ENCODE measurements around the gene CFAP53. TPM values are rescaled to one million over a fixed set of nuclear protein-coding genes. Genes with fewer than 3 reads are reported as not detected.

The CFAP53 gene
- total RNA-seq, 1 donor from 2014 or later = 0.11 TPM

DNA sequence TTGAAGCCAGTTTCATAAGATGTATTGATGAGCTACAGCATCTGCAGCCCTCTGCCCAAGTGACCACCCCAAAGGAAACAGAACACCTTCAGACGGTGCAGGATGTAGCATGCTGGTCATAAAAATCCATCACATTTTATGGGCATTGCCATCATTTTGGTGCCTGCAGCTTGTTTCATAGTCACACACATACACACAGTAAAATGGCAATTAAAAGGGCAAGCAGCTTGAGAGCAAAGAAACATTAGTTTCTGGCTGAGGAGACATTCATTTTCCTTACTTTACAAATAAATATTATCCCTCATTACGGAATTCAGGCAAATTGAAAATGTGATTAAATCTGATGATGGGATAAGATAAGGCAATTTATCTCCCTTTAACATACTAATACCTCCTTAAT, 84.7 kb downstream of the CFAP53 start:
- intact Hi-C loops (cut with DNase I) = no loop called here
- ATAC-seq (ENCODE audit: poor library complexity) = no peak
- DNase-seq = no peak

DNA sequence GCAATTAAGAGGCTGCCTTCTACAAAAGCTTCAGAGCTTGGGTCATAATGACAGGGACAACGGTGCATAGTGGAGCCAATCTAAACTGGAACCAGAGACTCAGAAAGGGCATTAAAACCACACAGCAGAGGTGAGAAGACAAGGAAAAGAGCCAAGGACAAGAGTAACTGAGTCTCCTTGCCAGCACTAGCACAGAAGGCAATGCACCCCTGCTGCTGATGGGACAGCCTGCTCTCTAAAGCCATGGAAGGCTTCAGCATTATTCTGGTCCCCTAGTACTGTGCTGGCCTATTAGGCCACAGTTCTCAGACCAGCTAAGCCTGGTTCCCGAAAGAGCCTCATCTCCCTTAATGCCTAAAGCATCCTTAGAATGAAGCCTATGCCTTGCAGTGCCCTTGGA, 86.8 kb downstream of the CFAP53 start:
- ATAC-seq (ENCODE audit: poor library complexity) (no peak), DNase-seq (no peak)
- intact Hi-C loops (cut with DNase I) = no loop called here

DNA sequence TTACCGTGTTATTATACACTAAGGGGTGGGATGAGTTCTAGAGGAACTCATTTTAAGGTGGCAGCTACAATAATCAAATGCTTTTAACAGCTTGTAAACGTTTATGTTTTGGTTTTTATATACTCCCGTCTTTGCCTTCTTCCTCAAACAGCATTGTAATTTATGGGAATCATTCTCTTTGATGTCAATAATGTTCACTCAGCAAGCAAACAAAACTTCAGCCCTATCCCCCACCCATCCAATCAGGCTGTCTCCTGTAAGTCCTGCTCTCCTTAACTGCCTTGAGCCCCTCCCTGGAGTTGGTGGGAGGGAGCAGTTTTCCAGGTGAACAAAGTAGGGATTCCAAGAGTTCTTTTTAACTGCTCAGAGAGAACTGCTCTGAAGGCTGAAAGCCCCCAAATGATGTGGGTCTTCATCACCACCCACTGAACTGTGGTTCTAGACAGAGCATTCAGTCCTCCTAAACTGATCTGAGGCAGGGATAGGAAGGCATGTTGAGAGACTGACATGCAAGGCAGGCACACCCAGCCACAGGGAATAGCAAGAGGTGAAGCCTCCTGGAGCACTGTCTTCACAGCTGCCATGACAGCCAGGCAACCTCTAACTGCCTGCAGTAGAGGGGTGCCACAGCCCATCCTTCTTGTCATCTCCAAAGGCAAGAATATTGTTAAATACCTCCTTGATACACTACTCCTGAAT, 88.9 kb downstream of the CFAP53 start:
- no peak for DNase-seq
- intact Hi-C loops (cut with DNase I) = no loop called here
- ATAC-seq (ENCODE audit: poor library complexity) = no peak

Other genes starting within 250 kb of the CFAP53 start
- 0.38 TPM for gene MYO5B, start 71.3 kb downstream of the CFAP53 start, total RNA-seq
- 41.2 TPM for gene MBD1, start 15.0 kb upstream of the CFAP53 start, total RNA-seq
- gene CXXC1, start 21.2 kb upstream of the CFAP53 start, total RNA-seq = 39.4 TPM
- 0.65 TPM for gene SKA1, start 108.6 kb upstream of the CFAP53 start, total RNA-seq

All from Right ventricle myocardium superior (tissue), 1 donor.